HG02610 (cell line): Measurements from ENCODE around the gene MIA.
"Not testable (repeated sequence)": the region's sequence is repeated elsewhere in the genome, so short reads cannot be mapped to it uniquely, and the experiment has no call there.

Experiments used
- ATAC-seq: cut with Tn5 transposase; IDR thresholded peaks from one replicate; pipeline ENCODE4 v1.9.1; 2021; ENCODE audit warnings: mild to moderate bottlenecking, moderate library complexity; ENCODE audit not compliant: unreplicated experiment

The MIA gene

DNA sequence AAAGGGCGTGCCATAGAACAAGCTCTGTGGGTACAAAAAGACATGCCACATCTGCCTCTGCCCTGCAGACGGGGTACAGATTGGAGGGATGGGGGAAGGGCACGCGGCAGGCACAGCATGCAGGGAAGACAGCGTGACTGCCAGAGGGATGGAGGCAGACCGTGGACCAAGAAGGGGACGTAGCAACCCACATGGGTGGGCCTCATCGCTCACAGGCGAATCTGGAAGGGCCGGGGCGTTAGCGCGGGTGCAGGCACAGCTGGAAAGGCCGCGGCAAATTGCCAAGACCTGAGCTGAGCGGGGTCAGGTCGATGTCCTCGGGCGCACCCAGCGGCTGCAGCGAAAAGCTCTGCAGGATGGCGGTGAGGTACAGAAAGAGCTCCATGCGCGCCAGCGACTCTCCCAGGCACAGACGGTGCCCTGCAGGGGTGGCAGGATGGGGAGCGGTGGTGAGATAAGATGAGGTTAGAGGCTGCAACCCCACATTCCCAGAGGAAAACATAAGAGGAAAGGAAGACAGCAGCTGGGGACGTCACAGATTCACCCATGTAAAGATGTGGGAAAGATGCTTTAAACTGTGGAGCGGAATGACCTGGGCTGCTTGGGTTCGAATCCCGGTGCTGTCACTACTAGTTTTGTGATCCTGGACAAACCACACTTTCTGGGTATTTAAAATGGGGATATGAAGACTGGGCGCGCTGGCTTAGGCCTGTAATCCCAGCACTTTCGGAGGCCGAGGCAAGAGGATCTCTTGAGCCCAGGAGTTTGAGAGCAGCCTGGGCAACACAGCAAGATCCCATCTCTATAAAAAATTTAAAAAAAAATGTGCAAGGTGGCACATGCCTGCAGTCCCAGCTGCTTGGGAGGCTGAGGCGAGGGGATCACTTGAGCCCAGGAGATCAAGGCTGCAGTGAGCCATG lies 43.4 kb downstream of the MIA start:
- peak; percentile 44 for ATAC-seq

GRCh38 chr19:40819479-40820234 lies 44.3 kb downstream of the MIA start:
- ATAC-seq = not testable (repeated sequence)

- ATAC-seq = no peak
These were observed 46.8 kb downstream of the MIA start for GRCh38 chr19:40822161-40822560.

DNA sequence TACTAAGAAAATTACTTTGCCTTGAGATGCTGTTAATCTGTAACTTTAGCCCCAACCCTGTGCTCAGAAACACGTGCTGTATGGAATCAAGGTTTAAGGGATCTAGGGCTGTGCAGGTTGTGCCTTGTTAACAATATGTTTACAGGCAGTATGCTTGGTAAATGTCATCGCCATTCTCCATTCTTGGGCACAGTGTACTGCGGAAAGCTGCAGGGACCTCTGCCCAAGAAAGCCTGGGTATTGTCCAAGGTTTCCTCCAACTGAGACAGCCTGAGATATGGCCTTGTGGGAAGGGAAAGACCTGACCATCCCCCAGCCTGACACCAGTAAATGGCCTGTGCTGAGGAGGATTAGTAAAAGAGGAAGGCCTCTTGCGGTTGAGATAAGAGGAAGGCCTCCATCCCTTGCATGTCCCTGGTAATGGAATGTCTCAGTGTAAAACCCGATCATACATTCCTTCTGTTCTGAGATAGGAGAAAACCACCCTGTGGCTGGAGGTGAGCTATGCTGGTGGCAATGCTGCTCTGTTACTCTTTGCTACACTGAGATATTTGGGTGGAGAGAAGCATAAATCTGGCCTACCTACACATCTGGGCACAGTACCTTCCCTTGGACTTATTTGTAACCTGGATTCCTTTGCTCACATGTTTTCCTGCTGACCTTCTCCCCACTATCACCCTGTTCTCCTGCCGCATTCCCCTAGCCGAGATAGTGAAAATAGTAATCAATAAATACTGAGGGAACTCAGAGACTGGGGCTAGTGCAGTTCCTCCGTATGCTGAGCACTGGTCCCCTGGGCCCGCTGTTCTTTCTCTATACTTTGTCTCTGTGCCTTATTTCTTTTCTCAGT lies 47.6 kb downstream of the MIA start:
- ATAC-seq = not testable (repeated sequence)

DNA sequence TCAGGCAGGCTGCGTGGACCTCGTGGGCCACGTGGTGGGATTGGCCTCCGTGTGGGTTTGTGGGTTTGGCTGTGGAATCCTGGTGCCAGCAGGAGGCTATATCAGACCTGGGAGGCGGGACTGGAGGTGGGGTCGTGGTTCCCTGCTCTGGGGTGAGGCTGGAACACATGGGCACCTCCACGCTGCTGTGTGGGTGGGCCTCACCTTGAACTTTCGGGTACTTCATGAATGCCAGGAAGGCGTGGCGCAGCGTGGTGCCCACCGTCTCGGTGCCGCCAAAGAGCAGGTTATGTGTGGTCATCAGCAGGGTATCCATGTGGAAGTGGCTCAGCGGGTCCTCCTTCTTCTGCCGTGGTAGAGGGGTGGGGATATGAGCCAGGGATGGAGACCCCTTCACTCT lies 49.6 kb downstream of the MIA start:
- not testable (repeated sequence) for ATAC-seq

GRCh38 chr19:40825460-40826095 lies 50.3 kb downstream of the MIA start:
- ATAC-seq = not testable (repeated sequence)

DNA sequence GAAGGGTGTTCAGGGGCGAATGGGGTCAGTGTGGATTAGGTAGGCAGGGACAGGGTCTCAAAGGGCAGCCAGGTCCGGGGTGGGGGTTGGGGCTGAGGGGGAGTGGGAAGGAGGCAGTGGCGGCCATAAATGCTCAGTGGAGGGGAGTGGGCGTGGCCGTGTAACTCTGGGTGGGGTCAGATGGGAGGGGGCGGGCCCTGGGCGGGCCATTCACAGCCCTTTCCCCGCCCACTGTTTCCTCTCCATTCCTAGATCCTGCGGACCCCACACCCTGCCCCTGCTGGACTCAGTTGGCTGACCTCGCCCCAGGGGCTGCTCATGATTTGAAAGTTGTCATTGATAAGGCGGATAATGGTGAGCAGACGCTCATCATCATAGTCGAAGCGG lies 51.0 kb downstream of the MIA start:
- not testable (repeated sequence) for ATAC-seq

GRCh38 chr19:40826699-40827385 lies 51.5 kb downstream of the MIA start:
- not testable (repeated sequence) for ATAC-seq
